ENCODE measurements around the gene PDE8A. TPM values are rescaled to one million over a fixed set of nuclear protein-coding genes. Genes with fewer than 3 reads are reported as not detected.

Gene PDE8A
- total and polyA plus RNA-seq, 11 donors: 9.4 to 21.5 (median 15.9) TPM

- DNase-seq (no peak), ATAC-seq (no peak)
- no peaks in the 10 kb centered on the region for H3K36me3 ChIP-seq
- TF ChIP-seq POLR2A (IDR thresholded peaks at IDR 0.05) (no peak), CTCF (IDR thresholded peaks at IDR 0.05) (no peak)
- no peak overlapping the region for H3K27ac ChIP-seq
- H3K4me1 ChIP-seq: peaks cover 0 to 5% (median 0%) of the 10 kb centered on the region in 12 donors
- H3K27me3 ChIP-seq: no peaks in the 10 kb centered on the region
- no peak overlapping the region for H3K4me3 ChIP-seq
- intact Hi-C loops (cut with DNase I): no loop called here
- H3K9me3 ChIP-seq: peaks cover 0 to 12% (median 0%) of the 10 kb centered on the region in 12 donors
Measured at GRCh38 chr15:85157344-85157743, 175.7 kb downstream of the PDE8A start.

- no peaks in the 10 kb centered on the region for H3K27me3 ChIP-seq
- intact Hi-C loops (cut with DNase I): loop anchor here in 2 of 10 donors (10.0 kb wide), 2 partner anchors 197 to 207 kb away; no protein-coding TSS in a partner anchor
- H3K36me3 ChIP-seq: no peaks in the 10 kb centered on the region
- no peak overlapping the region for H3K27ac ChIP-seq
- peaks cover 0 to 38% (median 2%) of the 10 kb centered on the region in 12 donors for H3K9me3 ChIP-seq
- TF ChIP-seq POLR2A (IDR thresholded peaks at IDR 0.05): no peak
- TF ChIP-seq CTCF (IDR thresholded peaks at IDR 0.05): no peak
- no peaks in the 10 kb centered on the region for H3K4me1 ChIP-seq
- 93 to 100% (median 98%) methylated on average over 1 of the region's 1 CpG for WGBS, 4 donors
- ATAC-seq (no peak), DNase-seq (no peak)
- no peak overlapping the region for H3K4me3 ChIP-seq
Measured at GRCh38 chr15:85162237-85162636, 180.6 kb downstream of the PDE8A start.

DNA sequence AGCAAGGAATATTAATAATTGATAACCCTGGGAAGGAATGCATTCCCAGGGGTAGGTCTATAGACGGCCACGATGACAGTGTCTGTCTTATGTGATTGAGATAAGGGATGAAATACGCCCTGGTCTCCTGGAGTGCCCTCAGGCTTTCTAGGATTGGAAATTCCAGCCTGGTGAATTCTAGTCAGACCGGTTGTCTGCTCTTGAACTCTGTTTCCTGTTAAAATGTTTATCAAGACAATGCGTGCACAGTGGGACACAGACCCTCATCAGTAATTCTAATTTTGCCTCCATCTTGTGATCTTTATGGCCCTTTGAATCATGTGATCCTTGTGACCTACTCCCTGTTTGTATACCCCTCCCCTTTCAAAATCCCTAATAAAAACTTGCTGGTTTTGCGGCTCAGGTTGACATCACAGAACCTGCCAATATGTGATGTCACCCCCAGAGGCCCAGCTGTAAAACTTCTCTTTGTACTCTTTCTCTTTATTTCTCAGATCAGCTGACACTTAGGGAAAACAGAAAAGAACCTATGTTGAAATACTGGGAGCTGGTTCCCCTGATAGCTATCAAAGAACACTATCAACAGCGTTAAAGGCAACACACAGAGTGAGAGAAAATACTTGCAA is 183.3 kb downstream of the PDE8A start:
- peaks cover 0 to 7% (median 6%) of the 10 kb centered on the region in 12 donors for H3K4me1 ChIP-seq
- WGBS, 4 donors: 49 to 62% (median 51%) methylated on average over 7 of the region's 7 CpGs
- H3K27me3 ChIP-seq: peaks cover 0 to 18% (median 0%) of the 10 kb centered on the region in 9 donors
- no peak for TF ChIP-seq CTCF (IDR thresholded peaks at IDR 0.05)
- no peak for TF ChIP-seq POLR2A (IDR thresholded peaks at IDR 0.05)
- no peak for ATAC-seq
- intact Hi-C loops (cut with DNase I): loop anchor here in 3 of 10 donors (5.0 to 10.0 kb wide), 3 partner anchors 200 to 578 kb away; no protein-coding TSS in a partner anchor
- no peaks in the 10 kb centered on the region for H3K36me3 ChIP-seq
- H3K27ac ChIP-seq: no peak overlapping the region
- H3K4me3 ChIP-seq: no peak overlapping the region
- DNase-seq: no peak
- peaks cover 0 to 32% (median 2%) of the 10 kb centered on the region in 12 donors for H3K9me3 ChIP-seq

DNA sequence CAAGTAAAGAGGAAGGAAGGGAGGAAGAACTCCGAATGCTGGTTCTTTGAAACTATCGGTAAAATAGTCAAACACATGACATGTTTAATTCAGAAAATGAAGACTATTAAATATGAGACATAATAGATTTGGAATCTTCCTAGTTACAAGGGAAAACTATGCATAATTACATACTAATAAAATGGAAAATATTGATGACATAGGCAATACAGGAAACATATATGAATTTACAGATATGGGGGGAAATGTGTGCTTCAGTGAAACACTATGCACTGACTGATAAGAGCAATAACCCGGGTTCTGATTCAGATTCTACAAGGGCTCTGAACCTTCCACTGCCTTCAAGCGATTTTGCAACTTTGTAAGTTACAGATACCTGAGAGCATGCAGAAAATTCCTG is 185.9 kb downstream of the PDE8A start:
- Histone ChIP-seq H3K4me3 (no peak overlapping the region), H3K27me3 (peaks cover 0 to 21% (median 0%) of the 10 kb centered on the region in 9 donors), H3K9me3 (peaks cover 0 to 34% (median 12%) of the 10 kb centered on the region in 12 donors), H3K36me3 (no peaks in the 10 kb centered on the region), H3K4me1 (peaks cover 0 to 7% (median 6%) of the 10 kb centered on the region in 12 donors), H3K27ac (no peak overlapping the region)
- TF ChIP-seq CTCF (IDR thresholded peaks at IDR 0.05) (no peak), POLR2A (IDR thresholded peaks at IDR 0.05) (no peak)
- 67 to 77% (median 73%) methylated on average over 4 of the region's 4 CpGs for WGBS, 4 donors
- intact Hi-C loops (cut with DNase I): loop anchor here in 3 of 10 donors (5.0 to 10.0 kb wide), 3 partner anchors 203 to 580 kb away; no protein-coding TSS in a partner anchor
- ATAC-seq (no peak), DNase-seq (no peak)
